GM18526 (cell line): ENCODE measurements around the gene CRYBB1.
A peak's percentile ranks its signal among the peaks of the same experiment; 100 is the strongest.

ENCODE experiments used
- POLR2A ChIP-seq: IDR thresholded peaks from 3 replicates; pipeline ENCODE4 v1.6.1; 2011; ENCODE audit not compliant: insufficient read length; ENCODE audit errors: extremely low read depth

CRYBB1 gene

GRCh38 chr22:26592421-26592891, 25.4 kb downstream of the CRYBB1 start:
- TF ChIP-seq POLR2A: no peak

DNA sequence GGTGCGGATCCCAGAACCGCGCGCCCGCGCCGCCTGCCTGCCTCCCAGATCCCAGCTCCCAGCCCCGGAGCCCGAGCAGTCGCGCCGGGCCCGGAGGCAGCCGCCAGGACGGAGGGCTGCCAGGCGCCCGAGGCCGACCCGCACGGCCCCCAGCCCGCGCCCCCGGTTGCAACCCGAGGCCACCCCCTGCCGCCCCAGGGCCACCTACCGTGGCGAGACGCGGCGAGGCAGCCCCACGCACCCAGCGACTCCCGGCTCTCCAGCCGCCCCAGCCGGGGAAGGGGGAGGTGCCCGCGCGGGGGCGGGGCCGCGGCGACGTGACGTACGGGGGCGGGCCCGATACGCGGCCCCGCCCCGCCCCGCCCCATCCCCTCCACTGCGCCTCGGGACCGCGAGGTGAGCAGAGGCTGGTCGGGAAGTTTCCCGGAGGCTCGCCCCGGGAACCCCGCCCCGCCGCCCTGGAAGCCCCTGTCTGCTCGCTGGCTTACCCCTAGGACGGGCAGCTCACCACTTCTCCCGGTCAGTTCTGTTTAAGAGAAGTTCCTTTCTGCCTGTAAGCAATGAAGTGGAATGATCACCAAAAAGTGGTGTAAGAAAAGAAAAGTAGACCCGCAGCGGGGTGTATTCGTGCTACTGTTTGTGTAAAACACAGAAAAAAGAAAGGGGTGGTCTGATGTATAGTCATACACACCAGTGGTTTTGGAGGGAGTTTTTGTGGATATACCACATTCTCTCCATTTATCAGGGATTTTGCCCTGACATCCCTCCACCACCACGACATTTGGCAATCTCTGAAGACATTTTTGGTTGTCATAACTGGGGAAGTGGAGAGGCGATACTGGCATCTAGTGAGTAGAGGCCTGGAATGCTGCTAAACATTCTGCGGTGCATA, 27.7 kb downstream of the CRYBB1 start, which contains the start of gene TPST2:
TPST2 (minus strand) TSS at position 288 of the 892 bp plus-strand sequence. CDS start 48,502 bp downstream, outside the sequence.
- peak; percentile 82 for TF ChIP-seq POLR2A

DNA sequence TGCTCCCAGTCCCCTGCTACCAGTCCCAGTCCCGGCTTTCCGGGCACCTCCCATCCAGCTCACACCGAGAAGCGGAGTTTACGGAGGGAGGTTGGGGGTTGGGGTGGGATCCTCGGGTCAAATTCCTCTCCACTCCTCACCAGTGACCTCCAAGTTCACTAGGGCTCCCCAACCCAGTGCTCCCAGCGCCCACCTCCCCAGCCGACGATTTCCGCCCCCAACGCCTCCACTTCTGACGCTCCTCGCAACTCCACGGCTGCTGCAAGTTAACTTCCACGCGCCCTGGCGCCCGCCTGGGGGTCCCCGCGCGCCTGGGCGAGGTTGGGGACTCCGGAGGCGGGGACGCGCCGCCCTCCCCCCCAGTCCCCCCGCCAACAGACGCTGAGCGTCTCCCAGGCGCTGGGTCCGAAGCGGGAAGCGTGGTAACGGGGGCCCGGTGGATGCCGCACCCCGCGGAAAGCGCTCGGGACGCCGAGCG, 28.4 kb downstream of the CRYBB1 start:
- no peak for TF ChIP-seq POLR2A

GRCh38 chr22:26588729-26589366, 29.0 kb downstream of the CRYBB1 start:
- no peak for TF ChIP-seq POLR2A

DNA sequence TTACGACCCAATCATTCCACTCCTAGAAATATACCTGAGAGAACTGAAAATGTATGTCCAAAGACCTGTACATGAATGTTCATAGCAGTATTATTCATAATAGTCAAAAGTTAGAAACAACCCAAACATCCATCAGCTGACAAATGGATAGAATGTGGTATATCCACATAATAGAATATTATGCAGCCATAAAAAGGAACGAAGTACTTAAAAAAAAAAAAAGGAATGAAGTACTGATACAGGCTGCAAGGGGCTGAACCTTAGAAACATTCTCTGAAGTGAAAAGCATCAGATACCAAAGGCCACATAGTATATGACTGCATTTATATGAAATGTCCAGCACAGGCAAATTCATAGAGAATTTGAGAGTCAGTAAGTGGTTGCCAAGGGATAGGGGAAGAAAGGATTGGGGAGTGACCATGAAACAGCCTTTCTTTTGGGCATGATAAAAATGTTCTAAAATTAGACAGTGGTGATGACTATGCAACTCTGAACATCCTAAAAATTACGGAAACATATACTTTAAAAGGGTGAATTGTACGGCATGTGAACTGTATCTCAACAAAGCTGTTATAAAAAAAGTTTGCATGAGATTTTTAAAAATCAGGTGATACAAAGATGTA, 29.7 kb downstream of the CRYBB1 start:
- TF ChIP-seq POLR2A: no peak

- no peak for TF ChIP-seq POLR2A
These were observed 31.1 kb downstream of the CRYBB1 start for GRCh38 chr22:26586556-26587325.

GRCh38 chr22:26585104-26585790, 32.6 kb downstream of the CRYBB1 start:
- no peak for TF ChIP-seq POLR2A

GRCh38 chr22:26584010-26584409, 33.8 kb downstream of the CRYBB1 start:
- no peak for TF ChIP-seq POLR2A

- no peak for TF ChIP-seq POLR2A
These were observed 36.1 kb downstream of the CRYBB1 start for GRCh38 chr22:26581633-26582168.

GRCh38 chr22:26581026-26581425, 36.8 kb downstream of the CRYBB1 start:
- no peak for TF ChIP-seq POLR2A

GRCh38 chr22:26580240-26580962, 37.4 kb downstream of the CRYBB1 start:
- TF ChIP-seq POLR2A: no peak

DNA sequence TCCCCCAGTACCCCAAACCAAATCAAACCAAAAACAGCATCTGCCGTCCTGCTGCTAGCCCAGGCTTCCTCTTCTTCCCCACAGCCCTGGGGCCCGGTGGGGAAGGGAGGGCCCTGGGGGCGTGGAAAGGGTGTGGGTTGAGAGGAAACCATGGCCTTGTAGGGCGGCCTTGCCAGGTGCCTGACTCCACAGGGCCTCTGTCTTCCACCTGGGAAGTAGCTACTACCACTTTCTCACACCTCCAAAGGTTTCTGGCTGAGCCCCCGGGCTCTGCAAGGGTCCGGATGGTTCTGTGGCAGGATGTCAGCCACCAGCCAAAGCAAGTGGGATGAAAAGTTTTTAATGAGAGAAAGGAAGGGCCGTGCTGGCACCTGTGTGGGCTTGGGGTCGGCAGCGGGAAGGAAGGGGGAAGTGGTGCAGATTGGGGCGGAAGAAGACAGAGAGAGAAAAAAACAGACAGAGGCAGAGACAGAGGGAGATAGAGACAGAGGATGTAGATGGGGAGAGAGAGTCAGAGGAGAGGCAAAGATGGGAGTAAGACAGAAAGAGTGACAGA, 38.4 kb downstream of the CRYBB1 start:
- no peak for TF ChIP-seq POLR2A

- no peak for TF ChIP-seq POLR2A
These were observed 40.7 kb downstream of the CRYBB1 start for GRCh38 chr22:26577081-26577480.

DNA sequence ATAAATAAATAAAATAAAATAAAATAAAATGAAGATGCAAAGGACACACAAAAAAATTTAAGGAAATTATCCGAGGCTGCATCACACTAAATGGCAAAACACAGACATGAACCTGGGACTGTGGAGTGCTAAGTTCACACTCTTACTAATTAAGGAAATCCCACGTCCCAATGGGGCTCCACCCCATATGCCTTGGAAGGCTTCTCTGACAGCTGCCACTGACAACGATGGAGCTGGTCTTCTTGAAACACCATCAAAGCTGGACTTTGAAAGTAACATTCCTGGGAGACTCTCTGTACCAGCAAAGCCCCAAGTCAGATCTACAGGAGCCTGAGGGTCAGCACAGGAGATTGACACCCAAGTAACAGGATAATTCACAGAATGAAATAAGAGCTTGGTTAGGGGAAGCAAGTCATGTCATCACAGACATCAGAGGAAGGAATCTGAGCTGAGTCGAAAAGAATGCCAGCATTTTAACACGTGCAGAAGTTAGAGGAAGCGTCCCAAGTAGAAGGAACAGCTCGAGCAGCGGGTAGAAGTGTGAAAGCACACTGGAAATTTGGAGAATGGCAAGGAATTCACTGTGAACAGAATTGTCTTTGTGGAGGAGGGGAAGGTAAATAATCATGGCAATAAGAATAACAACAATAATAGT, 41.7 kb downstream of the CRYBB1 start:
- no peak for TF ChIP-seq POLR2A
